Measurements from ENCODE around the gene SLC35B4. TPM values are rescaled to one million over a fixed set of nuclear protein-coding genes. Genes with fewer than 3 reads are reported as not detected.

SLC35B4 gene
- total and polyA plus RNA-seq, 8 donors = 14.3 to 33.1 (median 20.9) TPM

GRCh38 chr7:134318443-134318842, 1.7 kb upstream of the SLC35B4 start:
- Histone ChIP-seq H3K27ac (no peak overlapping the region), H3K36me3 (no peaks in the 10 kb centered on the region), H3K27me3 (peaks cover 0 to 15% of the 10 kb centered on the region in 2 donors), H3K9me3 (no peaks in the 10 kb centered on the region), H3K4me3 (no peak overlapping the region), H3K4me1 (peaks cover 0 to 7% of the 10 kb centered on the region in 2 donors)
- no peak for TF ChIP-seq CTCF (IDR thresholded peaks at IDR 0.05)
- DNase-seq (no peak), ATAC-seq (no peak)
- intact Hi-C loops (cut with DNase I) = loop anchor here in 1 of 2 donors (10.0 kb wide), 1 partner anchor 194 kb away; the partner anchor contains the start of gene LRGUK

GRCh38 chr7:134317434-134317833, 704 bp upstream of the SLC35B4 start:
- intact Hi-C loops (cut with DNase I) = loop anchor here in 1 of 2 donors (10.0 kb wide), 1 partner anchor 193 kb away; the partner anchor contains the start of gene LRGUK
- peak overlapping the region in 1 of 2 donors; percentile 69 for H3K27ac ChIP-seq
- peak overlapping the region; percentile 63 to 83 for H3K4me3 ChIP-seq

GRCh38 chr7:134315679-134316538, 821 bp downstream of the SLC35B4 start:
- intact Hi-C loops (cut with DNase I) = loop anchor here in 1 of 2 donors (10.0 kb wide), 1 partner anchor 191 kb away; the partner anchor contains the start of gene LRGUK
- H3K27ac ChIP-seq = peak overlapping the region; percentile 69 to 75
- peaks cover 0 to 7% of the 10 kb centered on the region in 2 donors for H3K4me1 ChIP-seq
- peak overlapping the region; percentile 63 to 83 for H3K4me3 ChIP-seq
- no peaks in the 10 kb centered on the region for H3K27me3 ChIP-seq
- no peak for DNase-seq
- no peak for ATAC-seq
- no peak for TF ChIP-seq CTCF (IDR thresholded peaks at IDR 0.05)
- no peaks in the 10 kb centered on the region for H3K36me3 ChIP-seq
- H3K9me3 ChIP-seq = no peaks in the 10 kb centered on the region

More at GRCh38 chr7:134317434-134317833, 704 bp upstream of the SLC35B4 start:
- peaks cover 0 to 5% of the 10 kb centered on the region in 2 donors for H3K27me3 ChIP-seq
- ATAC-seq (no peak), DNase-seq (no peak)
- no peaks in the 10 kb centered on the region for H3K36me3 ChIP-seq
- TF ChIP-seq CTCF (IDR thresholded peaks at IDR 0.05) = no peak
- H3K9me3 ChIP-seq = no peaks in the 10 kb centered on the region
- peaks cover 0 to 7% of the 10 kb centered on the region in 2 donors for H3K4me1 ChIP-seq

- TF ChIP-seq CTCF (IDR thresholded peaks at IDR 0.05) = no peak
Observed at GRCh38 chr7:134313543-134313942, 3.2 kb downstream of the SLC35B4 start.

GRCh38 chr7:134312717-134313116, 4.0 kb downstream of the SLC35B4 start:
- Histone ChIP-seq H3K27ac (no peak overlapping the region), H3K9me3 (no peaks in the 10 kb centered on the region), H3K36me3 (no peaks in the 10 kb centered on the region), H3K27me3 (no peaks in the 10 kb centered on the region), H3K4me3 (no peak overlapping the region), H3K4me1 (peaks cover 0 to 10% of the 10 kb centered on the region in 2 donors)
- ATAC-seq (no peak), DNase-seq (no peak)
- TF ChIP-seq CTCF (IDR thresholded peaks at IDR 0.05) = no peak
- intact Hi-C loops (cut with DNase I) = loop anchor here in 1 of 2 donors (10.0 kb wide), 1 partner anchor 188 kb away; the partner anchor contains the start of gene LRGUK

More at GRCh38 chr7:134313543-134313942, 3.2 kb downstream of the SLC35B4 start:
- Histone ChIP-seq H3K4me1 (peaks cover 0 to 10% of the 10 kb centered on the region in 2 donors), H3K4me3 (no peak overlapping the region), H3K36me3 (no peaks in the 10 kb centered on the region), H3K9me3 (no peaks in the 10 kb centered on the region), H3K27me3 (no peaks in the 10 kb centered on the region), H3K27ac (no peak overlapping the region)
- DNase-seq = no peak
- intact Hi-C loops (cut with DNase I) = loop anchor here in 1 of 2 donors (10.0 kb wide), 1 partner anchor 189 kb away; the partner anchor contains the start of gene LRGUK
- no peak for ATAC-seq
